Stimulated activated CD8-positive, alpha-beta memory T cell treated with anti-CD3 and anti-CD28 coated beads, Interleukin-4, amount 100 ng/mL, for 1 hour (primary cell): ENCODE results near the gene RAB7A.
A peak's percentile ranks its signal among the peaks of the same experiment; 100 is the strongest.
"Not testable (repeated sequence)": the region's sequence is repeated elsewhere in the genome, so short reads cannot be mapped to it uniquely, and the experiment has no call there.

Experiments
- DNase-seq, 2 donors: peaks; one replicate each; pipeline ENCODE4 v3.0.0-alpha.2; 2020; ENCODE audit warnings: low read depth in 2 of 2, low spot score in 1 of 2

The RAB7A gene

GRCh38 chr3:128815318-128816064 lies 89.5 kb downstream of the RAB7A start:
- no peak for DNase-seq

GRCh38 chr3:128818186-128818787 lies 92.3 kb downstream of the RAB7A start:
- DNase-seq, result no peak

DNA sequence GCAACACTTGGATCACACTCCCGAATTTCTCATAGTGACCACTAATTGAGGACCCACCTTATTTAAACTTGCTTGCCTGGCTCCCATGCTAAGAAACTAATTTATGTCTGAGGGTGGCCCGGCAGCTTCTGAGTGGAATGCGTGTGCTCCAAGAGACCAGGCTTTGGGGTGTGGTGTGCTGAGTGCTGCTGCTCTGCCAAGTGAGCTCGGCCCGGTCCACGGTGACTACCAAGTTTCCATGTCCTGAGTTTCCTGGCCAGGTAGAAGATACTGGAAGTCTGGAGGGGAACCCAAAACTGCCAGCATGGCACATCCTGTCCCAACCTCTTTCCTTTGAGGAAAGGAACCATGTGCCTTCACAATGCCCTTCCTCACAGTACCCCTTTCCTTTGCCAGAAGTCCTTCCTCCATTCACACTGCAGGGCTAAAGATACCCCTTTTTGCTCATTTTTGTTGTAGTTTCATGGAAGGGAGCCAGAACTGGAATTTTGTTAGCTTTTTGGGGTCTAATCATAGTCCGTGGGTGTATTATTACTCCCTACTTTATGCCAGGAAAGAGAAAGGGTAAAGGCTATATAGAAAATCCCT lies 94.4 kb downstream of the RAB7A start:
- no peak for DNase-seq

DNA sequence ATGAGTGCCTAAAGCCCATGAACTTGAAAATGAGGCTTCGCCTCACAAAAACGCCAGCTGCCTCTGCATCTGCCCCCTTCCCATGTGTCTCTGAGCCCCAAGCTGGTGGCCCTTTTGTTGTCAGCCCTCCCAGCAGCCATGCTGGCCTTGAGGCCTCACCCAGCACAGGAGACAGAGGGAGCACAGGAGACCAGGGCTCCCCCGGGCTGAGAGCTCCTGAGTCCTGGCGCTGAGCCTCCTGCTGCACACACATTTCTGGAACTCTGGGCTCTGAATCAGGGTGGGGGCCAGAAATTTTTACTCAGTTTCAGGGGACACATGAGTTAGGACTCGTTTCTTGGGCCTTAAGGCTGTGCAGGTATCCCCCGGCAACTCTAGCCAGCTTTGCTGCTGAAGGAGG lies 97.0 kb downstream of the RAB7A start:
- no peak for DNase-seq

- no peak for DNase-seq
Measured at GRCh38 chr3:128823631-128824030, 97.6 kb downstream of the RAB7A start.

- no peak for DNase-seq
Measured at GRCh38 chr3:128824132-128824850, 98.3 kb downstream of the RAB7A start.

GRCh38 chr3:128825117-128825725 lies 99.2 kb downstream of the RAB7A start:
- no peak for DNase-seq

DNA sequence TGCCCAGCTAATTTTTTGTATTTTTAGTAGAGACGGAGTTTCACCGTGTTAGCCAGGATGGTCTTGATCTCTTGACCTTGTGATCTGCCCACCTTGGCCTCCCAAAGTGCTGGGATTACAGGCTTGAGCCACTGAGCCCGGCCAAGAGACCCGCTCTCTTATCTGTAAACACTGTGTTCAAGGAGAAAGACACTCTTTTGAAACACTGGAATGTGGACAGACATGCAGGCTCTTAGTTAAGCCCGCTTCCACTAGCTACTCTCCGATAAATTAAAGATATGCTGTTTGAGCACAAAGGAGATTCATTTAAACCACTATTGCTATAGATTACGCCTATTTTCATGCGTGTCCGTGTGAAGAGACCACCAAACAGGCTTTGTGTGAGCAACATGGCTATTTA lies 103.1 kb downstream of the RAB7A start:
- DNase-seq, result not testable (repeated sequence)

DNA sequence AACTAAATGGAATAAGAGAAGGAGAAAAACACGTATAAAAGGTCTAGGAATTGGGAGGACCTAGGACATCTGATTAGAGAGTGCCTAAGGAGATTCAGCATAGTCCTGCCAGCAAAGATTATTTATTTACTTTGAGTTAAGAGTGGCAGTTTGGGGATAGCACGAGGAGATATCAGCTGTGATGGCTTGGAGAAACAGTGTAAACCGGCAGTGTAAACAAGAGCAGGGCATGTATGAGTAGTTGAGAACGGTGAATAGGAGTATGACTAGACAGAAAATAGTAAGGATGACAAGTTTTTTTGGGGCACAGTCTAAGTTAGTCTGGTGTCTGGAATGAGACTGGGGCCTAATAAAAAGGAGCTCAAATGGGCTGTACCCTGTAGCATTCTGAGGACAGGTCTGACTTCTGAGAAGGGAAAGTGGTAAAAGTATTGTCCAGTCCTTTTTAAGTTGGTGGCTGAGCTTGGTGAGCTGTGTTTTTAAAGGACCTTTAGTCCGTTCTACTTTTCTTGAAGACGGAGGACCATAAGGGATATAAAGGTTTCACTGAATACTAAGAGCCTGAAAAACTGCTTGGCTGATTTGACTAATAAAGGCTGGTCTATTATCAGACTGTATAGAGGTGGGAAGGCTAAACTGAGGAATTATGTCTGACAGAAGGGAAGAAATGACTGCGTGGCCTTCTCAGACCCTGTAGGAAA lies 104.1 kb downstream of the RAB7A start:
- not testable (repeated sequence) for DNase-seq

- not testable (repeated sequence) for DNase-seq
Measured at GRCh38 chr3:128830762-128831161, 104.8 kb downstream of the RAB7A start.

GRCh38 chr3:128832979-128833378 lies 107.0 kb downstream of the RAB7A start:
- not testable (repeated sequence) for DNase-seq

- no peak for DNase-seq
Measured at GRCh38 chr3:128835096-128835495, 109.1 kb downstream of the RAB7A start.

DNA sequence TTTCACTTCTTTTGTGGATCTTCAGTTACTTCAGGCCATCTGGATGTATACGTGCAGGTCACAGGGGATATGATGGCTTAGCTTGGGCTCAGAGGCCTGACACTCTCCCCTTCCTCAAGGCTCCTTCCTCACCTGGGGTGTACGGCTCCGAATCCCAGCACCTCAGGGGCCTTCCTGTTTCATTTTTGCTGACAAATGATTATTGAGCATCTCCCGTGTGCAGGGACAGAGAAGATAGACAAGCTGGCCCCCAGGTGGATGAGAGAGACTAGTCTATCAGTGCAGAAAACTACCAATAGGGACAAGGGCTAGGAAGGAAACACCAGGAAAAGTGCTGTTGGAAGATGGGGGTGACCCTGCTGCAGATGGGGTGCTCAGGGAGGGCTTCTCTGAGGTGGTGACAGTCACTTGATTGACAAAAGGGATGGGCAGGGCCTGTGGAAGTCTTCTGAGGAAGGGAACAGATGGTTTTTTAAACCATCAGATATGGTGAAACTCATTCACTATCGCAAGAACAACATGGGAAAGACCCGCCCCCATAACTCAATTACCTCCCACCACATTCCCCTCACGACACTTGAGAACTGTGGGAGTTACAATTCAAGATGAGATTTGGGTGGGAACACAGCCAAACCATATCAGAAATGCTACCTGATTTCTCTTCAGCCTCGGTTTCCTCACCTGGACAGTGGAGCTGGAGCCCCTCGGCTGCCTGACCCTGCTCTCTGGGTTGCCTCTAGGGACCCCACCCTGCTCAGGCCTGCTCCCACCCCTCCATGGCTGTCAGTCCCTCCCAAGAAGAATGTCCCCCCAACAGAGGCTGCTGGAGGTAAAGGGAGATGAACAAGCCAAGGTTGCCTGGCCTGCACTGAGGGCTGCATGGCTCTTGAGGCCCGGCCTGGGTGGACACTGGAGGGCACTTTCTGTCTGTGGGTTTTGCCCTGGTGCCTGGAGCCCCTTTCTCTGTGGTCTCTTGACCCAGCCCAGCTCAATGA lies 116.2 kb downstream of the RAB7A start:
- DNase-seq, result no peak

GRCh38 chr3:128844502-128844901 lies 118.5 kb downstream of the RAB7A start:
- DNase-seq, result no peak

- DNase-seq, result no peak
Measured at GRCh38 chr3:128845119-128845777, 119.3 kb downstream of the RAB7A start.

GRCh38 chr3:128845778-128846485 lies 119.9 kb downstream of the RAB7A start:
- peak; percentile 53 to 62 for DNase-seq

- no peak for DNase-seq
Measured at GRCh38 chr3:128846486-128846891, 120.5 kb downstream of the RAB7A start.

- DNase-seq, result no peak
Measured at GRCh38 chr3:128847666-128848370, 121.8 kb downstream of the RAB7A start.
